GM19397 (cell line): Measurements from ENCODE around the gene MYO5B.

Source experiments
- ATAC-seq: cut with Tn5 transposase; IDR thresholded peaks from one replicate; pipeline ENCODE4 v1.9.1; 2021; ENCODE audit warnings: mild to moderate bottlenecking, moderate library complexity; ENCODE audit not compliant: unreplicated experiment

The MYO5B gene

DNA sequence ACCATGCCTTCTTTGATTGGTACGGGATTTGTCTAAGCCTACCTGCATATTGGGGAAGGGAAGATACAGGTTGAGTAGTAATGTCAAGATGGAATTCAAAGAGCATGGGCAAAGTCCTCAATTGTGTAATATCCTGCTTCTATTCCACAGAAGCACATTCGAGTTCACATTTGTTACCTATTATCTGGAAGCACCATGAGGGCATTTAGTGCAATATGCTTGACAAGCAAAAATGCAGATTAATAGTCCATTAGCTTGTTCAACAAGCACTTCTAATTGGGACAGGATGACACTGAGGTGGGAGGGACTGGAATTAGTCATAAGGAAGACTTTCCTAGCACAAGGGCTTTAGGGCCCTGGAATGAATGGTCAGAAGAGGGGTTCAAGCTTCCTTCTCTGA lies 40.5 kb downstream of the MYO5B start:
- no peak for ATAC-seq

DNA sequence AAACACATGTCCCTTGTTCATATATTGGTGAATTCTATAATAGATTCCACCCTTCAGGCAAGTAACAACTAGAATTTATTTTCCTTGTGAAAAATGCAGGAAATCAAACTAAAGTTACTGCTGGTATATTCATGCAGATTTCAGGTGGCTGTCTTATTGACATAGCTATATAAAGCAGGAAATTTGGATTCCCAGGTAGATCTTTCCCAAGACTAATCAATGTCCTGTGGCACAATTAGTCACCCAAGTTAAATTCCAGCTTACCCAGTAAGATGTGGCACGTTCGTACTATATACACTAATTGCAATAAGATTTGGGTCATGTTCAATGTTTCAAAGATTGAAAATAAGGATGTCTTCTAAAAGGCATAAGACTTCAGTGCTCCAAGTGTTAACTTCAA lies 42.0 kb downstream of the MYO5B start:
- no peak for ATAC-seq

DNA sequence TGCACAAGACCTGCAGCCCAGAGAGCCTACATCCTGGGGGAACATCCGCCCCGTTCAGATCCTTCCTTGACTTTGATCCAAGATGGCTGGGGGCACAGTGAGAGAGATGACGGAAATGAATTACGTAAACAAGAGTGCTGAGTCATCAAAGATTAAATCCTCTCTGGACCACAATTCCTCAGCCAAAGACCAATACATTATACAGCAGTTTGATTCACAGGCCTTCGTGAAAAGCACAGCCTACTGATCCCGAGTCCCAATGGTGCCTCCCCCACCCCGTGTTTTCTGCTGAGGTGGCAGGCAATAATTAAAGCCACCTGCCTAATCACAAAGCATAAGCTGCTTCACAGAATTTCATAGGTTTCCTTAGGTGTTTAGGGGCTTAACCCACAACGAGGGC lies 43.0 kb downstream of the MYO5B start:
- ATAC-seq, result no peak

DNA sequence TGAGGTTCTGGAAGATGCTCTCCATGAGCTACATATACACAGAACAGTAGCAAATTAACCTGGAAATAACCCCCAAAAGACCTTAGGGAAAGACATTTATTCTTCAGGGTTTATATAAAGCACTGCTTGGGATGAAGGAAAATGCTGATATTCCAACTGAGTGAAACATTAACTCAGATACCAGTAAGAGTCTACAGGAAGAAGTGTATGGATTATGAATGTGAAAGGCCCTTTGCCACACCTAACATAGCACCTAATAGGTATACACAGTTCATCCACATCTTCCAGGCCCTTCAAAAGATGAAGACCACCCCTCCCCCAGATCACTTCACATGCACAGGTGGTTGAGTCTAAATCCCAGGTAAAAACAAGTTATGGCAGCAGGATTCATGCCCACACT lies 50.4 kb downstream of the MYO5B start:
- no peak for ATAC-seq

DNA sequence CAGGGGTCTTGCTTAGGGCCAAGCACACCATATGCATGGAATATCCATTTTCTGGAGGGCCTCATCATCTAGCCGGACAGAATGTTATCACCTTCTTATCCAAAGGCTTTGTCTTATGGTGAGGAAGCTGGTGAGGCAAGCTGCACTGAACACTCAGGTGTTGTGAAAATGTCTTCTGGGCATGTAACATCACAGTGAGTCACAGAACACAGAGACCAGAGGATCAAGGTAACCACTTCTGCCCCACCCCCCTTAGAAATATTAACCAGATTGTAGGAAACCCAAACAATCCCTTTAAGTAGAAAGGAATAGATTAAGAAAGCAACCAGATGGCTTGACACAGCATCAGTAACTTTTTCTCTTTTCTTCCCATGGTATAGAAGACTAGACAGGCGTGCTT lies 51.1 kb downstream of the MYO5B start:
- no peak for ATAC-seq

GRCh38 chr18:50143294-50143693 lies 51.7 kb downstream of the MYO5B start:
- no peak for ATAC-seq

GRCh38 chr18:50142441-50143120 lies 52.4 kb downstream of the MYO5B start:
- ATAC-seq, result no peak

- no peak for ATAC-seq
These were observed 56.5 kb downstream of the MYO5B start for GRCh38 chr18:50138181-50139064.

DNA sequence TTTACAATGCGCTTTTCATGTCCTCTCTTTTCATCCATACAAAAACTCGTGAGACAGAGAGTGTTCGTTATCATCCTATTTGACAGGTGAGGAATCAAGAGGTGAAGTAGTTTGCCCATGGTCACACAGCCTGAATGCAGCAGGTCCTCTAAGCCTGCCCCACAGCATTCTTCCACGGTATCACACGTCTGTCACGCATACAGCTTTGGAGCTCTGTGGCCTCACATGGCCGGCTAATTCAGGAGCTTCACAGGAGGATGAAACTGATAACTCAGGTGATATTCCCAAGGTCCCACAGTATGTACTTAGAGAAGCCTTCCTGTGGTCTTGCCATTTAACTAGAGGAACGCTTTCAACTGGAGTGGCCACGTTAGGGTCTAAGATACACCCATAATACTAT lies 59.0 kb downstream of the MYO5B start:
- ATAC-seq, result no peak

GRCh38 chr18:50133526-50133925 lies 61.4 kb downstream of the MYO5B start:
- ATAC-seq, result no peak

DNA sequence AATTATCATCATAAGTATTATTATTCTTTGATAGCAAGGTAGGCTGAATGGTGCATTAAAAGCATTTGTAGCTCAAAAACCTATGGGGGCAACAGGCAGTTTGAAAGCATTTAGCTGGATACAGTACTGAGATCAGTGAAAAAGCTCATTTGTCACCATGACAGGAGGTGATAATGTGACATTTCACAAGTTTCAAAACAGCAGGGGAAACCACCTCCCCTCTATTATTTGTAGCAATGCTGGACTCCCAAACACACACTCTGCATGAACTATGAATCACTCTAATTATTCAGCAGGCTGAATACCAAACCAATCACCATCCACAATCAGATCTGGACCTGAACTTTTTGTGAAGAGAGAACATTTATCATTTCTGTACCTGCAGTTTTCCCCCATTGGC lies 63.4 kb downstream of the MYO5B start:
- no peak for ATAC-seq

- ATAC-seq, result no peak
These were observed 66.3 kb downstream of the MYO5B start for GRCh38 chr18:50128506-50129271.

DNA sequence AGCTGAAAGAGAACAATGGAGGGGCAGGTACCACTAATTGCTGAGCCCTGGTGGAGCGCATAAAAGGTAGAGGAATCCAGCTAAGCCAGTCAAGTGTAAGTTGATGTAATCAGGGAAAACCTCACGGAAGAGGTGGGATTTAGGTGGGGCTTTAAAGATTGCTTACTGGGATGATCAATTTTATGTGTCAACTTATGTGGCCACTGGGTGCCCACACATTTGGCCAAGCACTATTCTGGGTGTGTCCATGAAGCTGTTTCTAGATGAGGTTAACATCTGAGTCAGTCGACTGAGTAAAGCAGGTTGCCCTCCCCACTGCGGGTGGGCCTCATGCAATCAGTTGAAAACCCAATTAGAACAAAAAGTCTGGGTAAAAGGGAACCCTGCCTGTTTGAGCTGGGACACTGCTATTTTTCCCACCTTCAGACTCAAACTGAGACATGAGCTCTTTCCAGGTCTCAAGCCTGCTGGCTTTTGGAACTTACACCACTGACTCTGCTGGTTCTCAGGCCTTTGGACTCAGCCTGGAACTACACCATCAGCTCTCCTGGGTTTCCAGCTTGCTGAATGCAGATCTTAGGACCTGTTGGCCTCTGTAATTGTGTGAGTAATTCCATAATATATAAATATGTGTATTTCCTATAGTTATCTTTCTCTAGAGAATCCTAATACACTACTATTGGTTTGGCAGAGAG lies 67.3 kb downstream of the MYO5B start:
- no peak for ATAC-seq

- no peak for ATAC-seq
These were observed 68.5 kb downstream of the MYO5B start for GRCh38 chr18:50126471-50126870.

GRCh38 chr18:50125456-50125855 lies 69.5 kb downstream of the MYO5B start:
- no peak for ATAC-seq

DNA sequence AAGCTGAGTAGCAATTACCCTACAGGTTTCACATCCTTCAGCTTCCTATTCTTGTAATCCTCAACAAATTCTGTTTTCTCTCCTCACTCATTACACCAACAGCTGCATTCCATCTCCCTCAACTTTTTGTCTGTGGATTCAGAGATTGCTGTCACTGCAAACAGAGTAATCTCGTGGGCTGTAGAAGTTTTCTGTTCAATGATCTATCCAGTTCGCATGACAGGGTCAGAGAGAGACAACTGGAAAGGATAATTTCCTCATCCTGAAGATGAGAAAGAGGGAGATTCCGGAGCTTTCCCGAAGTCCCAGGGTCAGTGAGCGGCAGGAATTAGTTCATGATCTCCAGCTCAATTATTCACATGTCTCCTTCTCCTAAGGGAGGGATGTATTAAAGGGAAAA lies 75.7 kb downstream of the MYO5B start:
- no peak for ATAC-seq

GRCh38 chr18:50117863-50118262 lies 77.1 kb downstream of the MYO5B start:
- no peak for ATAC-seq

GRCh38 chr18:50115095-50115494 lies 79.9 kb downstream of the MYO5B start:
- ATAC-seq, result no peak

DNA sequence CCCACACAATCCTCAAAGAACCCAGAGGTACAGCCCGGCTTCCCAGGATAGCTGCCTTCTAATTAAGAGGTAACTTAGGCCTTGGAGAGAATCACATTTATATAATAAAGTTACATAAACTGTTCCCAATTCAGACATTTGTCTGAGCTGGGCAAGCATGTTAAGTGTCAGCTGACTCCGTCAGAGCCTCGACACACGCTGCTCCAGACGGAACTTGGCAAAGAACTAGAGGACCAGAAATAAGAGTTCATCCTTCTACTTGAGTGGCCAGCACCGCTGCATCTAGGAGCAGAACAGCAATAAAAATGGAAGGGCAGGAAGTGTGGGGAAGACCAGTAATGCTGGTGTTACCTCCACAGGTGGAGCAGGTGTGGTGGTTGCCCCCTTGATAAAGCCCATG lies 80.5 kb downstream of the MYO5B start:
- ATAC-seq, result no peak

- no peak for ATAC-seq
These were observed 81.2 kb downstream of the MYO5B start for GRCh38 chr18:50113726-50114125.

GRCh38 chr18:50111398-50111797 lies 83.5 kb downstream of the MYO5B start:
- no peak for ATAC-seq
